Endothelial cell of umbilical vein (primary cell): ENCODE results near the gene MUC4. TPM values are rescaled to one million over a fixed set of nuclear protein-coding genes. Genes with fewer than 3 reads are reported as not detected.

Source experiments
- BruUV-seq: library from RNA; stranded (reverse); fragments of 400-500 nt; replicated peaks from 2 replicates; lab custom pipeline; 2021; lab: Mats Ljungman, UMichigan
- CTCF ChIA-PET: fragments of 300-600, 350-600 bp; sonication (Branson Sonifier 250); formaldehyde crosslinking; loops from one replicate; lab custom pipeline; 2021; ENCODE audit warnings: antibody characterized with exemption, inconsistent platforms; lab: Charles Lee
- POLR2A ChIA-PET: fragments of 300-600, 350-600 bp; sonication (Branson Sonifier 250); formaldehyde crosslinking; loops from one replicate; lab custom pipeline; 2021; ENCODE audit warnings: antibody characterized with exemption, inconsistent platforms; lab: Charles Lee
- DNase-seq: peaks from one replicate; pipeline ENCODE4 v3.0.0-alpha.2; 2011; ENCODE audit warnings: low read depth, low spot score
- FAIRE-seq: peaks from 2 replicates; lab custom pipeline; 2011; peaks lifted over from hg19 to GRCh38; lab: Jason Lieb, UNC
- H2AFZ ChIP-seq: 2 replicates; pipeline ENCODE4 v1.6.0; 2012; ENCODE audit warnings: low read depth, low read length, control low read depth, inconsistent platforms
- H3K27ac ChIP-seq: 2 replicates; pipeline ENCODE4 v1.5.1; 2011; ENCODE audit warnings: low read depth, mild to moderate bottlenecking, control low read depth, low read length, moderate library complexity; ENCODE audit not compliant: insufficient read depth
- H3K27me3 ChIP-seq, 2 experiments: 2 replicates each; pipeline versions ENCODE4 v1.6.0 to v1.6.1; 2011; ENCODE audit warnings: low read length in 2 of 2, mixed read lengths in 1 of 2; ENCODE audit not compliant: control insufficient read depth in 2 of 2, insufficient read depth in 2 of 2
- H3K36me3 ChIP-seq, 2 experiments: 2 replicates in 1 of 2; 3 replicates in 1 of 2; pipeline ENCODE4 v1.5.1; 2011; ENCODE audit warnings: low read length in 2 of 2, mild to moderate bottlenecking in 1 of 2, moderate library complexity in 1 of 2; ENCODE audit not compliant: control insufficient read depth in 2 of 2, insufficient read depth in 2 of 2; ENCODE audit errors: extremely low read depth in 1 of 2
- H3K4me1 ChIP-seq: 3 replicates; pipeline ENCODE4 v1.5.1; 2011; ENCODE audit warnings: mild to moderate bottlenecking, low read length; ENCODE audit not compliant: control insufficient read depth, insufficient read depth; ENCODE audit errors: extremely low read depth
- H3K4me2 ChIP-seq: 2 replicates; pipeline ENCODE4 v1.6.1; 2011; ENCODE audit warnings: low read length, control low read depth, mixed read lengths; ENCODE audit not compliant: insufficient read depth
- H3K4me3 ChIP-seq, 3 experiments: fragments of 200-600 bp in 1 of 3; sonication (generic), shearing (Covaris generic) in 1 of 3; replicated peaks in 1 of 3; 2 replicates each; pipeline ENCODE4 v1.5.1; 2011 to 2016; ENCODE audit warnings: control low read depth in 3 of 3, low read length in 3 of 3, mild to moderate bottlenecking in 2 of 3, inconsistent platforms in 1 of 3, low read depth in 1 of 3, moderate library complexity in 1 of 3; ENCODE audit not compliant: insufficient read depth in 1 of 3
- H3K79me2 ChIP-seq: 2 replicates; pipeline ENCODE4 v1.6.0; 2012; ENCODE audit warnings: low read length, inconsistent platforms; ENCODE audit not compliant: control insufficient read depth, insufficient read depth
- H3K9ac ChIP-seq: replicated peaks from 2 replicates; pipeline ENCODE3; 2011; ENCODE audit warnings: low read length, control low read depth; ENCODE audit not compliant: insufficient read depth; ENCODE audit errors: extremely low read depth
- H3K9me1 ChIP-seq: replicated peaks from 3 replicates; pipeline ENCODE4 v1.6.0; 2011; ENCODE audit warnings: mild to moderate bottlenecking, low read length; ENCODE audit not compliant: control insufficient read depth, insufficient read depth; ENCODE audit errors: extremely low read depth
- H3K9me3 ChIP-seq: replicated peaks from 2 replicates; pipeline ENCODE4 v1.5.1; 2012; ENCODE audit warnings: low read length, inconsistent platforms; ENCODE audit not compliant: control insufficient read depth, insufficient read depth
- H4K20me1 ChIP-seq: replicated peaks from 2 replicates; pipeline ENCODE3; 2011; ENCODE audit warnings: mild to moderate bottlenecking, low read length; ENCODE audit not compliant: control insufficient read depth, insufficient read depth; ENCODE audit errors: extremely low read depth
- EZH2 ChIP-seq: IDR thresholded peaks from 2 replicates; pipeline ENCODE4 v1.6.1; 2012; ENCODE audit warnings: borderline replicate concordance, low read depth, mild to moderate bottlenecking, moderate library complexity, low read length, inconsistent platforms; ENCODE audit not compliant: severe bottlenecking
- FOS ChIP-seq: IDR thresholded peaks from 2 replicates; pipeline ENCODE4 v1.6.1; 2011; ENCODE audit warnings: mild to moderate bottlenecking, low read length, moderate library complexity, borderline replicate concordance; ENCODE audit not compliant: insufficient read depth
- GATA2 ChIP-seq: IDR thresholded peaks from 2 replicates; pipeline ENCODE4 v1.7.0; 2011; ENCODE audit warnings: low read depth, mild to moderate bottlenecking, moderate library complexity, mixed read lengths, low read length; ENCODE audit not compliant: insufficient read length, insufficient read depth
- JUN ChIP-seq: IDR thresholded peaks from 2 replicates; pipeline ENCODE4 v1.6.1; 2011; ENCODE audit warnings: borderline replicate concordance, low read depth; ENCODE audit not compliant: insufficient read length, insufficient read depth
- MAX ChIP-seq: IDR thresholded peaks from 2 replicates; pipeline ENCODE4 v1.6.1; 2011; ENCODE audit not compliant: insufficient read depth, insufficient read length
- MYC ChIP-seq: IDR thresholded peaks from one replicate; pipeline ENCODE4 v1.6.1; 2011; ENCODE audit warnings: mild to moderate bottlenecking, low read depth, low read length
- POLR2A ChIP-seq: IDR thresholded peaks from 2 replicates; pipeline ENCODE4 v1.6.1; 2012; ENCODE audit warnings: low read depth, mild to moderate bottlenecking, control low read depth, low read length
- POLR2AphosphoS5 ChIP-seq: IDR thresholded peaks from 2 replicates; pipeline ENCODE4 v1.6.1; 2012; ENCODE audit warnings: low read depth, mild to moderate bottlenecking, control low read depth, low read length, moderate library complexity; ENCODE audit not compliant: insufficient read depth
- dilution Hi-C: fragments of 300-500 bp; cut with MboI; formaldehyde crosslinking; loops from one replicate; pipeline ENCODE4 v1.15.0; 2019; ENCODE audit warnings: low sequenced_read_pairs; ENCODE audit not compliant: extremely low pct_ligation_motif_present
- intact Hi-C: fragments of 100-400 bp; cut with micrococcal nuclease; formaldehyde crosslinking; loops from one replicate; pipeline ENCODE4 v1.10.0; 2022
- polyA plus RNA-seq, 4 experiments: library from polyadenylated mRNA; depleted of rRNA in 3 of 4; stranded (reverse) in 3 of 4; unstranded in 1 of 4; fragments of >200 nt; gene quantifications; 2 replicates each; pipeline versions ENCODE4 v1.2.1 to v1.2.3, GENCODE V29; 2011 to 2012; ENCODE audit warnings: missing spikeins in 1 of 4
- total RNA-seq: library from RNA; stranded (reverse); gene quantifications from 2 replicates; pipeline ENCODE4 v1.2.3, GENCODE V29; 2021
- TF ChIP-seq, protein P1 (sequence below), 2 donors: IDR thresholded peaks; 1 replicate in 1 of 2; 2 replicates in 1 of 2; pipeline ENCODE4 v1.5.1; 2011; ENCODE audit warnings: low read length in 2 of 2, mild to moderate bottlenecking in 2 of 2, moderate library complexity in 2 of 2, control low read depth in 1 of 2, inconsistent platforms in 1 of 2, low read depth in 1 of 2; ENCODE audit not compliant: insufficient read depth in 1 of 2; ENCODE audit errors: extremely low read depth in 1 of 2

The MUC4 gene
- total and polyA plus RNA-seq, 2 donors (not counting 3 experiments of a cell fraction or from before 2014, with no cell fraction given) = 0.04 TPM; not detected in 1

- no peaks in the 10 kb centered on the region for H3K9me1 ChIP-seq
- H3K9ac ChIP-seq = no peak overlapping the region
- TF ChIP-seq POLR2AphosphoS5 (no peak), MYC (no peak), FOS (no peak), GATA2 (no peak), POLR2A (no peak), JUN (no peak), EZH2 (no peak), MAX (no peak)
- TF ChIP-seq, protein P1, sequence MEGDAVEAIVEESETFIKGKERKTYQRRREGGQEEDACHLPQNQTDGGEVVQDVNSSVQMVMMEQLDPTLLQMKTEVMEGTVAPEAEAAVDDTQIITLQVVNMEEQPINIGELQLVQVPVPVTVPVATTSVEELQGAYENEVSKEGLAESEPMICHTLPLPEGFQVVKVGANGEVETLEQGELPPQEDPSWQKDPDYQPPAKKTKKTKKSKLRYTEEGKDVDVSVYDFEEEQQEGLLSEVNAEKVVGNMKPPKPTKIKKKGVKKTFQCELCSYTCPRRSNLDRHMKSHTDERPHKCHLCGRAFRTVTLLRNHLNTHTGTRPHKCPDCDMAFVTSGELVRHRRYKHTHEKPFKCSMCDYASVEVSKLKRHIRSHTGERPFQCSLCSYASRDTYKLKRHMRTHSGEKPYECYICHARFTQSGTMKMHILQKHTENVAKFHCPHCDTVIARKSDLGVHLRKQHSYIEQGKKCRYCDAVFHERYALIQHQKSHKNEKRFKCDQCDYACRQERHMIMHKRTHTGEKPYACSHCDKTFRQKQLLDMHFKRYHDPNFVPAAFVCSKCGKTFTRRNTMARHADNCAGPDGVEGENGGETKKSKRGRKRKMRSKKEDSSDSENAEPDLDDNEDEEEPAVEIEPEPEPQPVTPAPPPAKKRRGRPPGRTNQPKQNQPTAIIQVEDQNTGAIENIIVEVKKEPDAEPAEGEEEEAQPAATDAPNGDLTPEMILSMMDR (IDR thresholded peaks at IDR 0.05; ENCODE audit: extremely low read depth in 1 of 2, insufficient read depth in 1 of 2, low read depth in 1 of 2, low read length in 2 of 2) = no peak
- H3K36me3 ChIP-seq = no peaks in the 10 kb centered on the region
- no peak overlapping the region for H2AFZ ChIP-seq
- no peaks in the 10 kb centered on the region for H4K20me1 ChIP-seq
- peaks cover 0 to 3% of the 10 kb centered on the region in 2 experiments for H3K27me3 ChIP-seq
- H3K4me3 ChIP-seq = no peak overlapping the region
- CTCF ChIA-PET = interaction anchor here (1.1 kb wide), 1 partner anchor 30 kb away, joined by 5 read pairs; no protein-coding TSS in a partner anchor
- no peaks in the 10 kb centered on the region for H3K79me2 ChIP-seq
- intact Hi-C loops = no loop called here
- no peaks in the 10 kb centered on the region for H3K4me1 ChIP-seq
- dilution Hi-C loops = no loop called here
- FAIRE-seq = no peak
- POLR2A ChIA-PET = no interaction called here
- H3K27ac ChIP-seq = no peak overlapping the region
- no peak overlapping the region for H3K4me2 ChIP-seq
- DNase-seq = no peak
- H3K9me3 ChIP-seq = no peaks in the 10 kb centered on the region
- BruUV-seq = no TSS peak
Measured at GRCh38 chr3:195820186-195820585, 8.5 kb upstream of the MUC4 start.
